SK-N-SH (cell line): ENCODE data around the gene FFAR2.

Source experiments
- CTCF ChIP-seq: fragments of 200-600 bp; sonication (generic); IDR thresholded peaks from 2 replicates; pipeline ENCODE4 v1.6.1; 2017; ENCODE audit warnings: antibody characterized with exemption, mild to moderate bottlenecking, moderate library complexity
- GATA2 ChIP-seq: sonication (generic); formaldehyde crosslinking; IDR thresholded peaks from 2 replicates; pipeline ENCODE4 v1.5.0; 2020; ENCODE audit warnings: mild to moderate bottlenecking, missing genetic modification reagents
- MAX ChIP-seq: IDR thresholded peaks from 2 replicates; pipeline ENCODE4 v1.4.0; 2012; ENCODE audit warnings: low read depth
- MEF2A ChIP-seq: IDR thresholded peaks from 2 replicates; pipeline ENCODE4 v1.4.0; 2012; ENCODE audit warnings: low read depth, borderline replicate concordance
- REST ChIP-seq: IDR thresholded peaks from 2 replicates; pipeline ENCODE4 v1.6.1; 2012; ENCODE audit warnings: mild to moderate bottlenecking, low read depth, low read length, moderate library complexity
- SIN3A ChIP-seq: IDR thresholded peaks from 2 replicates; pipeline ENCODE4 v1.6.1; 2012; ENCODE audit warnings: low read depth, mild to moderate bottlenecking, low read length, moderate library complexity, borderline replicate concordance
- SMC3 ChIP-seq: IDR thresholded peaks from 2 replicates; pipeline ENCODE4 v1.6.1; 2012; ENCODE audit warnings: low read depth, low read length, improper control_type of control experiment
- TAF1 ChIP-seq: IDR thresholded peaks from 2 replicates; pipeline ENCODE4 v1.6.1; 2012; ENCODE audit warnings: low read depth, mild to moderate bottlenecking, low read length, moderate library complexity, borderline replicate concordance
- USF1 ChIP-seq: IDR thresholded peaks from 2 replicates; pipeline ENCODE4 v1.4.0; 2012; ENCODE audit warnings: low read depth, borderline replicate concordance
- ZBTB33 ChIP-seq: IDR thresholded peaks from 2 replicates; pipeline ENCODE4 v1.4.0; 2012; ENCODE audit warnings: low read depth, borderline replicate concordance

- no peak for TF ChIP-seq ZBTB33
- no peak for TF ChIP-seq CTCF
- no peak for TF ChIP-seq SIN3A
- no peak for TF ChIP-seq GATA2 (CRISPR knock-in tag)
- TF ChIP-seq SMC3 = no peak
- no peak for TF ChIP-seq MEF2A
- TF ChIP-seq TAF1 = no peak
- no peak for TF ChIP-seq MAX
- TF ChIP-seq REST = no peak
- TF ChIP-seq USF1 = no peak
Measured at GRCh38 chr19:35433448-35433847, 14.6 kb upstream of the FFAR2 start.
